ENCODE measurements around the gene CYB5R4. TPM values are rescaled to one million over a fixed set of nuclear protein-coding genes. Genes with fewer than 3 reads are reported as not detected.

Gene CYB5R4
- total and polyA plus RNA-seq, 2 of the 8 experiments (the other 6 are each of a cell fraction or from before 2014, with no cell fraction given): 2.8 to 14.6 TPM

- Histone ChIP-seq H3K23ac (ENCODE audit: insufficient read length) (no peak overlapping the region), H3K9me3 (ENCODE audit: insufficient read depth in 2 of 2, low read depth in 1 of 2, low read length in 1 of 2) (no peaks in the 10 kb centered on the region; a peak in 1 of 4 replicates), H3K27ac (ENCODE audit: low read depth, low read length) (no peak overlapping the region), H3K36me3 (ENCODE audit: control insufficient read depth in 2 of 4, insufficient read depth in 4 of 4, low read length in 3 of 4) (no peaks in the 10 kb centered on the region), H3K4me3 (ENCODE audit: extremely low read depth in 1 of 4, insufficient read depth in 2 of 4, low read depth in 3 of 4, low read length in 4 of 4) (no peak overlapping the region), H4K8ac (ENCODE audit: extremely low read depth, insufficient read depth, low read length) (no peak overlapping the region), H2BK120ac (replicated peaks; ENCODE audit: low read depth, low read length) (no peak overlapping the region), H4K5ac (ENCODE audit: insufficient read length, low read depth, low read length) (no peak overlapping the region), H2BK12ac (ENCODE audit: low read depth, low read length) (no peak overlapping the region), H3K79me2 (ENCODE audit: control insufficient read depth in 1 of 2, insufficient read depth in 2 of 2, low read length in 2 of 2) (no peaks in the 10 kb centered on the region), H3K4me2 (ENCODE audit: insufficient read depth in 1 of 2, low read depth in 2 of 2, low read length in 2 of 2) (no peak overlapping the region), H3K4ac (replicated peaks; ENCODE audit: insufficient read length, low read depth, low read length) (no peak overlapping the region), H3K79me1 (ENCODE audit: low read depth, low read length) (no peaks in the 10 kb centered on the region), H3K23me2 (ENCODE audit: low read depth, low read length) (no peaks in the 10 kb centered on the region), H2AFZ (ENCODE audit: low read length) (no peak overlapping the region), H2AK5ac (ENCODE audit: low read depth, low read length) (no peak overlapping the region), H3K56ac (replicated peaks; ENCODE audit: insufficient read length, low read depth, low read length) (no peak overlapping the region), H2BK15ac (ENCODE audit: low read length) (no peak overlapping the region), H3K9ac (replicated peaks in 1 of 4; ENCODE audit: extremely low read depth in 1 of 4, low read depth in 3 of 4, low read length in 3 of 4) (no peak overlapping the region), H3K27me3 (replicated peaks in 1 of 4; ENCODE audit: control insufficient read depth in 3 of 4, extremely low read depth in 1 of 4, insufficient read depth in 3 of 4, low read length in 3 of 4) (peaks cover 0 to 1% (median 0%) of the 10 kb centered on the region in 4 experiments; a peak in 1 of 7 replicates), H4K91ac (replicated peaks; ENCODE audit: insufficient read length, low read length) (no peak overlapping the region), H2BK20ac (ENCODE audit: low read length) (no peak overlapping the region), H4K20me1 (replicated peaks in 1 of 2; ENCODE audit: control insufficient read depth in 1 of 2, insufficient read depth in 2 of 2, low read length in 2 of 2) (no peaks in the 10 kb centered on the region), H2BK5ac (ENCODE audit: low read depth, low read length) (no peak overlapping the region), H3K18ac (ENCODE audit: extremely low read depth, low read length) (no peak overlapping the region), H3K4me1 (replicated peaks in 1 of 4; ENCODE audit: control insufficient read depth in 3 of 4, insufficient read depth in 4 of 4, low read length in 3 of 4) (peaks cover 0 to 6% (median 2%) of the 10 kb centered on the region in 4 experiments; a peak in 3 of 7 replicates), H3K14ac (ENCODE audit: insufficient read length) (no peak overlapping the region)
- WGBS, 2 experiments (ENCODE audit: extremely low coverage in 1 of 2, insufficient coverage in 1 of 2, insufficient read length in 1 of 2, insufficient replicate concordance in 2 of 2, low coverage in 1 of 2, low lambda C conversion rate in 2 of 2, missing lambda C conversion rate in 1 of 2): 94% methylated on average over 3 of the region's 3 CpGs; no CpG with 5 or more reads in 1 of the 2 experiments
- CTCF ChIA-PET (ENCODE audit: partially characterized antibody): interaction anchor here (1.2 kb wide), 1 partner anchor 13 kb away, joined by 3 read pairs; no protein-coding TSS in a partner anchor
- no peak for TF ChIP-seq GTF2F1 (IDR thresholded peaks at IDR 0.05; ENCODE audit: borderline replicate concordance, low read depth, low read length)
- TF ChIP-seq BRCA1 (IDR thresholded peaks at IDR 0.05; ENCODE audit: low read depth, low read length): no peak
- TF ChIP-seq SUZ12 (IDR thresholded peaks at IDR 0.05; ENCODE audit: low read length): no peak
- POLR2A ChIA-PET (ENCODE audit: partially characterized antibody): no interaction called here
- DNase-seq (ENCODE audit: low read depth in 1 of 2, low spot score in 2 of 2): no peak
- no peak for FAIRE-seq
Observed at GRCh38 chr6:84001119-84001518, 141.6 kb downstream of the CYB5R4 start.
